Measurements from ENCODE around the gene ITPR2. TPM values are rescaled to one million over a fixed set of nuclear protein-coding genes. Genes with fewer than 3 reads are reported as not detected.
"Not testable (repeated sequence)": the region's sequence is repeated elsewhere in the genome, so short reads cannot be mapped to it uniquely, and the experiment has no call there.

Gene ITPR2
- total RNA-seq, 2 donors from 2014 or later, result 42.6 to 76.9 TPM

GRCh38 chr12:26535826-26536225 lies 297.2 kb downstream of the ITPR2 start:
- Mint-ChIP-seq H3K27ac (no peak overlapping the region), H3K4me1 (ENCODE audit: low read depth in 2 of 2) (no peaks in the 10 kb centered on the region), H3K36me3 (no peaks in the 10 kb centered on the region), H3K27me3 (no peaks in the 10 kb centered on the region), H3K9me3 (no peaks in the 10 kb centered on the region), H3K4me3 (no peak overlapping the region)
- no peak for ATAC-seq
- DNase-seq (ENCODE audit: low spot score), result no peak

- Mint-ChIP-seq H3K27ac (no peak overlapping the region), H3K36me3 (peaks cover 2% of the 10 kb centered on the region), H3K27me3 (no peaks in the 10 kb centered on the region), H3K4me1 (ENCODE audit: low read depth in 2 of 2) (no peaks in the 10 kb centered on the region), H3K9me3 (no peaks in the 10 kb centered on the region), H3K4me3 (no peak overlapping the region)
- ATAC-seq, result no peak
- DNase-seq (ENCODE audit: low spot score), result no peak
These were observed 298.9 kb downstream of the ITPR2 start for GRCh38 chr12:26534071-26534470.

- ATAC-seq (no peak), DNase-seq (ENCODE audit: low spot score) (no peak)
- Mint-ChIP-seq H3K36me3 (peaks cover 11% of the 10 kb centered on the region), H3K27ac (no peak overlapping the region), H3K4me3 (no peak overlapping the region), H3K4me1 (ENCODE audit: low read depth in 2 of 2) (no peaks in the 10 kb centered on the region), H3K27me3 (no peaks in the 10 kb centered on the region), H3K9me3 (no peaks in the 10 kb centered on the region)
These were observed 299.8 kb downstream of the ITPR2 start for GRCh38 chr12:26533211-26533610.

- no peaks in the 10 kb centered on the region for H3K27me3 Mint-ChIP-seq
These were observed 302.5 kb downstream of the ITPR2 start for GRCh38 chr12:26530461-26530860.

GRCh38 chr12:26528943-26529342 lies 304.1 kb downstream of the ITPR2 start:
- H3K27ac Mint-ChIP-seq, result no peak overlapping the region
- H3K27me3 Mint-ChIP-seq, result no peaks in the 10 kb centered on the region
- H3K36me3 Mint-ChIP-seq, result peaks cover 27% of the 10 kb centered on the region
- no peaks in the 10 kb centered on the region for H3K4me1 Mint-ChIP-seq (ENCODE audit: low read depth in 2 of 2)
- H3K9me3 Mint-ChIP-seq, result peaks cover 6% of the 10 kb centered on the region
- no peak for ATAC-seq
- no peak for DNase-seq (ENCODE audit: low spot score)
- no peak overlapping the region for H3K4me3 Mint-ChIP-seq

More at GRCh38 chr12:26530461-26530860, 302.5 kb downstream of the ITPR2 start:
- Mint-ChIP-seq H3K9me3 (peaks cover 6% of the 10 kb centered on the region), H3K36me3 (peaks cover 23% of the 10 kb centered on the region), H3K4me3 (no peak overlapping the region), H3K27ac (no peak overlapping the region), H3K4me1 (ENCODE audit: low read depth in 2 of 2) (no peaks in the 10 kb centered on the region)
- ATAC-seq (no peak), DNase-seq (ENCODE audit: low spot score) (no peak)

GRCh38 chr12:26527682-26528081 lies 305.3 kb downstream of the ITPR2 start:
- H3K4me1 Mint-ChIP-seq (ENCODE audit: low read depth in 2 of 2), result no peaks in the 10 kb centered on the region
- no peaks in the 10 kb centered on the region for H3K27me3 Mint-ChIP-seq

GRCh38 chr12:26524862-26525465 lies 308.0 kb downstream of the ITPR2 start:
- H3K27me3 Mint-ChIP-seq, result no peaks in the 10 kb centered on the region
- peaks cover 6% of the 10 kb centered on the region for H3K9me3 Mint-ChIP-seq
- H3K36me3 Mint-ChIP-seq, result peaks cover 31% of the 10 kb centered on the region
- H3K4me3 Mint-ChIP-seq, result no peak overlapping the region
- H3K4me1 Mint-ChIP-seq (ENCODE audit: low read depth in 2 of 2), result peaks cover 6 to 9% of the 10 kb centered on the region in 2 donors
- no peak for DNase-seq (ENCODE audit: low spot score)
- ATAC-seq, result no peak
- H3K27ac Mint-ChIP-seq, result no peak overlapping the region

More at GRCh38 chr12:26527682-26528081, 305.3 kb downstream of the ITPR2 start:
- H3K36me3 Mint-ChIP-seq, result peaks cover 31% of the 10 kb centered on the region
- H3K27ac Mint-ChIP-seq, result no peak overlapping the region
- peaks cover 6% of the 10 kb centered on the region for H3K9me3 Mint-ChIP-seq
- DNase-seq (ENCODE audit: low spot score) (no peak), ATAC-seq (no peak)
- H3K4me3 Mint-ChIP-seq, result no peak overlapping the region

- no peak overlapping the region for H3K4me3 Mint-ChIP-seq
- no peaks in the 10 kb centered on the region for H3K27me3 Mint-ChIP-seq
- no peak overlapping the region for H3K27ac Mint-ChIP-seq
- DNase-seq (ENCODE audit: low spot score), result no peak
- H3K36me3 Mint-ChIP-seq, result peaks cover 25% of the 10 kb centered on the region
- peaks cover 6 to 14% of the 10 kb centered on the region in 2 donors for H3K4me1 Mint-ChIP-seq (ENCODE audit: low read depth in 2 of 2)
- peaks cover 6% of the 10 kb centered on the region for H3K9me3 Mint-ChIP-seq
- peak in 1 of 2 donors; percentile 44 for ATAC-seq
These were observed 309.3 kb downstream of the ITPR2 start for GRCh38 chr12:26523708-26524150.

- ATAC-seq, result no peak
- Mint-ChIP-seq H3K27ac (no peak overlapping the region), H3K4me1 (ENCODE audit: low read depth in 2 of 2) (peaks cover 14 to 16% of the 10 kb centered on the region in 2 donors), H3K27me3 (no peaks in the 10 kb centered on the region), H3K9me3 (peaks cover 4% of the 10 kb centered on the region), H3K4me3 (no peak overlapping the region), H3K36me3 (peaks cover 17% of the 10 kb centered on the region)
- DNase-seq (ENCODE audit: low spot score), result no peak
These were observed 312.1 kb downstream of the ITPR2 start for GRCh38 chr12:26520869-26521268.

- H3K27ac Mint-ChIP-seq, result peak overlapping the region in 1 of 2 donors; percentile 27
- peaks cover 14 to 16% of the 10 kb centered on the region in 2 donors for H3K4me1 Mint-ChIP-seq (ENCODE audit: low read depth in 2 of 2)
- H3K27me3 Mint-ChIP-seq, result no peaks in the 10 kb centered on the region
- DNase-seq (ENCODE audit: low spot score) (no peak), ATAC-seq (no peak)
- H3K9me3 Mint-ChIP-seq, result no peaks in the 10 kb centered on the region
- peaks cover 9% of the 10 kb centered on the region for H3K36me3 Mint-ChIP-seq
- no peak overlapping the region for H3K4me3 Mint-ChIP-seq
These were observed 312.9 kb downstream of the ITPR2 start for GRCh38 chr12:26520109-26520508.

- Mint-ChIP-seq H3K27ac (no peak overlapping the region), H3K9me3 (no peaks in the 10 kb centered on the region), H3K4me1 (ENCODE audit: low read depth in 2 of 2) (peaks cover 14 to 16% of the 10 kb centered on the region in 2 donors), H3K4me3 (no peak overlapping the region), H3K27me3 (no peaks in the 10 kb centered on the region), H3K36me3 (peaks cover 8% of the 10 kb centered on the region)
- DNase-seq (ENCODE audit: low spot score), result no peak
- no peak for ATAC-seq
These were observed 313.5 kb downstream of the ITPR2 start for GRCh38 chr12:26519462-26519861.

GRCh38 chr12:26517320-26517719 lies 315.7 kb downstream of the ITPR2 start:
- peaks cover 17 to 21% of the 10 kb centered on the region in 2 donors for H3K4me1 Mint-ChIP-seq (ENCODE audit: low read depth in 2 of 2)
- not testable (repeated sequence) for ATAC-seq; H3K9me3 Mint-ChIP-seq; DNase-seq (ENCODE audit: low spot score); H3K27ac Mint-ChIP-seq; H3K4me3 Mint-ChIP-seq; H3K36me3 Mint-ChIP-seq; H3K27me3 Mint-ChIP-seq

- Mint-ChIP-seq H3K27ac (no peak overlapping the region), H3K27me3 (no peaks in the 10 kb centered on the region), H3K36me3 (peaks cover 5% of the 10 kb centered on the region), H3K4me1 (ENCODE audit: low read depth in 2 of 2) (peaks cover 3 to 15% of the 10 kb centered on the region in 2 donors), H3K4me3 (no peak overlapping the region), H3K9me3 (no peaks in the 10 kb centered on the region)
- DNase-seq (ENCODE audit: low spot score), result no peak
- no peak for ATAC-seq
These were observed 318.6 kb downstream of the ITPR2 start for GRCh38 chr12:26514364-26514763.

- peaks cover 3 to 15% of the 10 kb centered on the region in 2 donors for H3K4me1 Mint-ChIP-seq (ENCODE audit: low read depth in 2 of 2)
- no peaks in the 10 kb centered on the region for H3K9me3 Mint-ChIP-seq
- no peak for DNase-seq (ENCODE audit: low spot score)
- peaks cover 5% of the 10 kb centered on the region for H3K36me3 Mint-ChIP-seq
- H3K27me3 Mint-ChIP-seq, result no peaks in the 10 kb centered on the region
- no peak for ATAC-seq
- no peak overlapping the region for H3K27ac Mint-ChIP-seq
- H3K4me3 Mint-ChIP-seq, result no peak overlapping the region
These were observed 319.5 kb downstream of the ITPR2 start for GRCh38 chr12:26513363-26514043.

Measured in natural killer cell treated with Interleukin-12 subunit alpha and Interleukin-12 subunit beta and Interleukin-15 and Interleukin-18, amount 100 ng/mL, for 72 hours (primary cell).